Naive thymus-derived CD4-positive, alpha-beta T cell (primary cell): ENCODE measurements around the gene SPON2. TPM values are rescaled to one million over a fixed set of nuclear protein-coding genes. Genes with fewer than 3 reads are reported as not detected.

Experiments
- polyA plus RNA-seq, 2 donors: library from polyadenylated mRNA; unstranded; fragments of 300-500 nt; fragmentation: Illumina TruSeq; gene quantifications; one replicate each; pipeline ENCODE4 v1.2.3, GENCODE V29; 2021
- total RNA-seq, 6 experiments: library from RNA in 5 of 6; stranded (reverse) in 5 of 6; gene quantifications; 1 replicate in 5 of 6; 2 replicates in 1 of 6; pipeline ENCODE4 v1.2.3 and lab custom pipeline; 2021 to 2026

SPON2 gene
- total and polyA plus RNA-seq, 7 experiments from 2014 or later, result 2.8 to 79.1 (median 6.5) TPM

Other genes starting within 250 kb of the SPON2 start
- 100 to 1,000 TPM; 167 to 206 (median 174) TPM for gene GAK, start 240.3 kb downstream of the SPON2 start, total RNA-seq
- gene GAK, start 240.3 kb downstream of the SPON2 start, polyA plus RNA-seq, result 10 to 100 TPM; 34.0 to 96.2 TPM
- gene TMEM175, start 240.1 kb downstream of the SPON2 start, total RNA-seq, result 10 to 100 TPM; 28.9 to 69.9 (median 64.9) TPM
- 10 to 100 TPM; 14.9 to 24.0 TPM for gene TMEM175, start 240.1 kb downstream of the SPON2 start, polyA plus RNA-seq
- gene DGKQ, start 199.0 kb downstream of the SPON2 start, total RNA-seq, result 10 to 100 TPM; 14.9 to 28.0 (median 22.7) TPM
- gene DGKQ, start 199.0 kb downstream of the SPON2 start, polyA plus RNA-seq, result 1 to 10 TPM; 1.5 to 7.9 TPM
- gene IDUA, start 185.5 kb downstream of the SPON2 start, total RNA-seq, result 10 to 100 TPM; 42.3 to 72.4 (median 65.8) TPM
- 10 to 100 TPM in 1 of 2 donors, 1 to 10 TPM in 1; 8.3 to 18.1 TPM for gene IDUA, start 185.5 kb downstream of the SPON2 start, polyA plus RNA-seq
- gene SLC26A1, start 179.2 kb downstream of the SPON2 start, total RNA-seq, result 1 to 10 TPM in 1 of 5 experiments, under 1 TPM in 2, not detected in 2; 0.16 to 1.1 (median 0.46) TPM
- gene SLC26A1, start 179.2 kb downstream of the SPON2 start, polyA plus RNA-seq, result 1 to 10 TPM; 2.0 to 2.3 TPM
- 10 to 100 TPM; 10.6 to 28.1 (median 22.0) TPM for gene FGFRL1, start 161.0 kb downstream of the SPON2 start, total RNA-seq
- 1 to 10 TPM in 1 of 2 donors, under 1 TPM in 1; 0.45 to 1.7 TPM for gene FGFRL1, start 161.0 kb downstream of the SPON2 start, polyA plus RNA-seq
- gene RNF212, start 59.0 kb downstream of the SPON2 start, total RNA-seq, result 1 to 10 TPM; 1.8 to 4.1 (median 2.4) TPM
- gene RNF212, start 59.0 kb downstream of the SPON2 start, polyA plus RNA-seq, result 1 to 10 TPM; 5.8 to 6.7 TPM
- 100 to 1,000 TPM; 177 to 233 (median 200) TPM for gene CTBP1, start 76.5 kb upstream of the SPON2 start, total RNA-seq
- gene CTBP1, start 76.5 kb upstream of the SPON2 start, polyA plus RNA-seq, result 10 to 100 TPM; 57.2 to 79.2 TPM
- 10 to 100 TPM; 56.2 to 92.2 (median 79.4) TPM for gene MAEA, start 117.3 kb upstream of the SPON2 start, total RNA-seq
- 10 to 100 TPM; 45.3 to 88.5 TPM for gene MAEA, start 117.3 kb upstream of the SPON2 start, polyA plus RNA-seq
- gene UVSSA, start 174.6 kb upstream of the SPON2 start, total RNA-seq, result 10 to 100 TPM; 29.5 to 44.1 (median 39.7) TPM
- gene UVSSA, start 174.6 kb upstream of the SPON2 start, polyA plus RNA-seq, result 1 to 10 TPM; 3.2 to 9.1 TPM
- gene NKX1-1, start 233.9 kb upstream of the SPON2 start, total RNA-seq, result not detected
- not detected for gene NKX1-1, start 233.9 kb upstream of the SPON2 start, polyA plus RNA-seq